ENCODE data around the gene ZMIZ1. TPM values are rescaled to one million over a fixed set of nuclear protein-coding genes. Genes with fewer than 3 reads are reported as not detected.

ZMIZ1 gene
- total and polyA plus RNA-seq, 2 experiments from 2014 or later = 48.2 to 78.8 TPM

GRCh38 chr10:79111846-79112614 lies 43.3 kb downstream of the ZMIZ1 start:
- Histone ChIP-seq H3K27me3 (no peaks in the 10 kb centered on the region), H3K36me3 (no peaks in the 10 kb centered on the region), H3K4me1 (ENCODE audit: low read depth) (peaks cover 60% of the 10 kb centered on the region), H3K9me3 (ENCODE audit: low read depth) (no peaks in the 10 kb centered on the region), H3K27ac (peak overlapping the region; percentile 88), H3K4me3 (no peak overlapping the region)
- TF ChIP-seq CTCF (IDR thresholded peaks at IDR 0.05; ENCODE audit: low read depth, low read length) = no peak
- peak in 1 of 2 donors; percentile 49 for DNase-seq (ENCODE audit: low read depth in 1 of 2, low spot score in 1 of 2)

DNA sequence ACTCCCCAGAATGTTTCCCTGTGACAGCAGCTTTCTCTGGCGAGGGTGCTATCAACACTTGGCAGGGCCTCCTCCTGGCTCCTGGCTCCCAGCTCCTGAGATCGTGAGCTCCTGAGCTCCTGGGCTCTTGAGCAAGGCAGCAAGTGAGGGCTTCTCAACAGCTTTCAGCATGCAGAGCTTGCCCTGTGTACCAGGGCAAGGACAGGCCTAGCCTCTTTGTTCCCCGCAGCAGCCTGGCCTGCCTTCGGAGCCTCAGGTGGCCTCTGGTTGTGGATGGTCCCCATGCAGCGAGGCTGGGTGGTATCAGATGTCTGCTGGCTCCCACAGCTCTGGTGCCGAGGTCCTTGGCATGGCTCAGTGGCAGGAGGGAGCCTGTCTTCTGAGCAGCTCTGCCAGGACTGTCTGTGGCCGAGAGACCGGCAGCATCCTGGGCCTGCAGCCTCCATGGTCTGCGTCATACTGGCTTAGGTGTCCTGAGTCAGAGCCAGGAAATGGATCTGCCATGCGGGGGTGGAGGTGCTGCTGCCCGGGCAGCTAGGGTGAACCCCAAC lies 44.2 kb downstream of the ZMIZ1 start:
- Histone ChIP-seq H3K4me3 (no peak overlapping the region), H3K4me1 (ENCODE audit: low read depth) (peaks cover 62% of the 10 kb centered on the region), H3K27ac (peak overlapping the region; percentile 88), H3K36me3 (no peaks in the 10 kb centered on the region), H3K9me3 (ENCODE audit: low read depth) (no peaks in the 10 kb centered on the region), H3K27me3 (no peaks in the 10 kb centered on the region)
- TF ChIP-seq CTCF (IDR thresholded peaks at IDR 0.05; ENCODE audit: low read depth, low read length) = no peak
- peak; percentile 56 to 60 for DNase-seq (ENCODE audit: low read depth in 1 of 2, low spot score in 1 of 2)

- no peaks in the 10 kb centered on the region for H3K9me3 ChIP-seq (ENCODE audit: low read depth)
- no peak for DNase-seq (ENCODE audit: low read depth in 1 of 2, low spot score in 1 of 2)
- no peak for TF ChIP-seq CTCF (IDR thresholded peaks at IDR 0.05; ENCODE audit: low read depth, low read length)
- peak overlapping the region; percentile 88 for H3K27ac ChIP-seq
- H3K4me1 ChIP-seq (ENCODE audit: low read depth) = peaks cover 69% of the 10 kb centered on the region
- H3K4me3 ChIP-seq = no peak overlapping the region
- no peaks in the 10 kb centered on the region for H3K27me3 ChIP-seq
- no peaks in the 10 kb centered on the region for H3K36me3 ChIP-seq
Measured at GRCh38 chr10:79113827-79114226, 45.1 kb downstream of the ZMIZ1 start.

GRCh38 chr10:79115302-79115701 lies 46.5 kb downstream of the ZMIZ1 start:
- TF ChIP-seq CTCF (IDR thresholded peaks at IDR 0.05; ENCODE audit: low read depth, low read length) = no peak
- no peak for DNase-seq (ENCODE audit: low read depth in 1 of 2, low spot score in 1 of 2)
- Histone ChIP-seq H3K9me3 (ENCODE audit: low read depth) (no peaks in the 10 kb centered on the region), H3K27me3 (no peaks in the 10 kb centered on the region), H3K4me1 (ENCODE audit: low read depth) (peaks cover 70% of the 10 kb centered on the region), H3K27ac (peak overlapping the region; percentile 88), H3K36me3 (peaks cover 8% of the 10 kb centered on the region), H3K4me3 (no peak overlapping the region)

DNA sequence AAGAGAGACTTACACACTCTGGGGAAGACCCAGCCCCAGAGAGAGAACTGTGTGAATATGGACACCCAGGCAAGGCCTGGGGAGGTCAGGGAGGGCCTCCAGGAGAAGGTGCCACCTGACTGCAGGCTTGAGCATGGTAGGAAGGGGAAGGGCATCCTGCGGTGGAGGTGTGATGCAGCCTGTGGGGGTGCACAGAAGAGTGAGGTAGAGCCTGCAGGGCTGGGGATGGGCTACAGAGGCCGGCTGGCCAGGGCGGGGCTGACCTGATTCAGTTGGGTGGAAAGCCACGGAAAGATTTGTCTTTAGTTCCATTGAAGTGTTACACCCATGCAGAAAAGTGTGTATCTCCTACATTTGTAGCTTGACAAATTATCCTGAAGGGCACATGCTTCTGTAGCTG lies 47.6 kb downstream of the ZMIZ1 start:
- Histone ChIP-seq H3K27me3 (no peaks in the 10 kb centered on the region), H3K36me3 (peaks cover 8% of the 10 kb centered on the region), H3K4me1 (ENCODE audit: low read depth) (peaks cover 70% of the 10 kb centered on the region), H3K9me3 (ENCODE audit: low read depth) (no peaks in the 10 kb centered on the region), H3K4me3 (no peak overlapping the region), H3K27ac (peak overlapping the region; percentile 88)
- no peak for TF ChIP-seq CTCF (IDR thresholded peaks at IDR 0.05; ENCODE audit: low read depth, low read length)
- DNase-seq (ENCODE audit: low read depth in 1 of 2, low spot score in 1 of 2) = no peak

Data from cardiac muscle cell (in vitro differentiated cells and primary cell).